HG03108 (cell line): ENCODE measurements around the gene BOK.
"Not testable (repeated sequence)": the region's sequence is repeated elsewhere in the genome, so short reads cannot be mapped to it uniquely, and the experiment has no call there.

Source experiments
- ATAC-seq: cut with Tn5 transposase; IDR thresholded peaks from one replicate; pipeline ENCODE4 v1.9.1; 2021; ENCODE audit warnings: moderate library complexity; ENCODE audit not compliant: unreplicated experiment

Gene BOK

DNA sequence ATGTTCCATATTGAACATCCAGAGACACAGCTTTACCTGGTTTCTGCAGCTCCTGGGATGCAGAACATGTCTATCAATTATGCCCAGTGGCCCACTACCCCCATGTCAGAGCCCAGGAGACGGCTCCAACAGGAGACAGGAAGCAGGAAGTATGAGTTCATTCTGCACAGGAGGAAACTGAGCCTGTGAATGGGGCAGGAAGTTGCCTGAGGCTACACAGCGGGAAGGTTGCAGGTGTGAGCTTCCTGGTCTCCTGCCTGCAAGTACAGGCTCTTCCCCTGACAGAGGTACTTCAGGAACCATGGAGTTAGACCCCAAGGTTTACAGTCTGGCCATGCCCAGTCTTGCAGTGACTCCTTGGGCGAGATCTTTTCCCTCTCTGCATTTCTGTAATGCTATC lies 2.8 kb upstream of the BOK start:
- ATAC-seq = no peak

DNA sequence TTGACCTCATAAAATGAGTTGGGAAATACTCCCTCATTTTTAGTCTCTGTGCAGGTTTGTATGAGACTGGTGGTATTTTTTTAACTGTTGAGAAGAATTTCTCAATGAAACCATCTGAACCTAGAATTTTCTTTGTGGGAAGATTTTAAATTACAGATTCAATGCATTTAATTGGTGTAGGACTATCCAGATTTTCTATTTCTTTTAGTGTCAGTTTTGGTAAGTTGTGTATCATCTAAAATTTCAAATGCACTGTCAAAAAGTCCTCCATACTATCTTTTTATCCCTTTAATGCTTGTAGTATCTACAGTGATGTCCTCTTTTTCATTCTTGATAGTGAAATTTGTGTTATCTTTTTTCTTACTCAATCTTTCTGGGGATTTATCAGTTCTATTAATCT lies 1.8 kb upstream of the BOK start:
- ATAC-seq = no peak

DNA sequence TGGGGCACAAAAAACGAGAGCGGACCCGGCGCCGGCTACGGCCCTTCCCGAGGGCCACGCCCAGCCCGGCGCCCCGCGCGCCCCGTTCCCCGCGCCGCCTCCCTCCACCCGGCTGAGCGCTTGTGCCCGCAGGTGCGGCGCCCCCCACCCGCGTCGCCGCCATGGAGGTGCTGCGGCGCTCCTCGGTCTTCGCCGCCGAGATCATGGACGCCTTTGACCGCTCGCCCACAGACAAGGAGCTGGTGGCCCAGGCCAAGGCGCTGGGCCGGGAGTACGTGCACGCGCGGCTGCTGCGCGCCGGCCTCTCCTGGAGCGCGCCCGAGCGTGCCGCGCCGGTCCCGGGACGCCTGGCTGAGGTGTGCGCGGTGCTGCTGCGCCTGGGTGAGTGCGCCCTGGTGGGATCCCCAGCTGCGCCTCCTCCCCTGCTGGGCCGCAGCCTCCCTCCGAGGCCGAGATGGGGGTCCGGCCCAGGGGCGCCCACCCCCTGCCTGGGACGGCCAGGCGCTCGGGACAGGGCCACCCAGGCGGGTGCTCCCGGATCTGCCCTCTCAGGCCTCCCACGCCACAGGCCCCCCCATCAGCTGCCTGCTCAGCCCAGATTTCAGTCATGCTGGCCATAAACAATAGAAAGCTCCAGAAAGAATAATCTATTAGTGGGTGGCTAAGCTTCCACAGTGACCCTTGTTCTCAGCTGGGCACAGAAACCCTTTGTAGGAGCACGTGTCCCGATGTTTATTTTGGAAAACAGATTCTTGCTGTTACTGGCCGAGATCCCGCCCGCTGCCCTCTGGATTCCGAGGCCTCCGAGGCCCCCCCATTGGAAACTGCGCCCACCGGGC lies 997 bp downstream of the BOK start:
- ATAC-seq = no peak

DNA sequence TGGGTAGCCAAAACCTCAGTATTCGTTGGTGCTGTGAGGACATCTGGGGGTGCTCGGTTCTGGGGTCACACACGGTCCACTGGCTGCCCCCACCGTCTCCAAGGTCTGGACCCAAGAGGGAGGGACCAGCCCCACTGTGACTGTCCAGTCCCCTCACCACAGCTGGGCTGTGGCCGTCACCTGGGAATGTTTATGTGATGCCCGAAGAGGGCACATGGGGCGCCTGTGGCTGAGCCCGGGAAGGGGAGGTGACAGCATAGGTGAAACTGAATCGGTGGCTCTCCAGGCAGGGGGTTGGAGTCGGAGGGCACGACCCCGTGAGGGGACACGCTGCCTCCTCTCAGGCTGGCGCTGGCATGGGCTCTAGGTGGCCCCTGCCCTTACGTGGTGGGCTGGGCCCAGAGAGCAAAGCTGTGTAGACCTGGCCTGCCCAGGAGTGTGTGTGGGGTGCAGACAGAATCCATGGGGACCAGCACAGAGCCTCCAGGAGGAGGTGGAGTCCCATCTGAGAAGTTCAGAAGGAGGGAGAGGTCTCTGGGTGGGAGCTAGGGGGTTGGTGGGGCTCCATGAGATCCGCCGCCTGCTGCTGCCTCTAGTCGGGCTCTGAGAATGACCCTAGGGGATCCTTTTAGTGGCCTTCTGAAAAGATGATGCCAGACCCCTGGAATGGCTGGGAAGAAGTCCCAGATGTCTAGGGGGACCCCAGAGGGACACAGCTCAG lies 1.8 kb downstream of the BOK start:
- ATAC-seq = no peak

DNA sequence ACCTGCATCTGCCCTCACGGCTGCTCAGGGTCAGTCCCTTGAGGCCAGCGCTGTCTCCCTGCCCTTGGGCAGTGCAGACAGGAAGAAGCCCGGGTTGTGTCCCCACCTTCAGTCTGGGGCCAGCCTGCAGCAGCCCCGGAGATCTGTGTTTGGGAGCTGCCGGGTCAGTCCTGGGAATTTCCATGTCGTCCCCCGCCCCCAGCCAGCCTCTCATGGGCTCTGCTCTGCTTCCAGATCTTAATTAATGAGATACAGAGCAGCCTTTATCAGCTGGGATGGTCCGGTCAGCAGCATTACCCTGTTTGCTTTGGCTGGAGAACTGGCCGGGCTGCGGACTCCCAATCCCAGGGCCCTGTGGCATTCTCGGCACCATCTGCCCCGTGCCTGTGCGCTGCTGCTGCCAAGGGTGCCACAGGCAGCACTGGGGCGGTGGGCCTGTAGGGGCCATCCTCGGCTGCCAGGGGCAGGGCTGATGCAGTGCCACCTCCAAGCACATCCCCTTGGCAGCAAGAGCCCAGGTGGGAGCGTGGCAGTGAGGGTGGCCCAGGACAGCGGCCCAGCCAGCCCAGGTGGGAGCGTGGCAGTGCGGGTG lies 2.4 kb downstream of the BOK start:
- ATAC-seq = no peak

DNA sequence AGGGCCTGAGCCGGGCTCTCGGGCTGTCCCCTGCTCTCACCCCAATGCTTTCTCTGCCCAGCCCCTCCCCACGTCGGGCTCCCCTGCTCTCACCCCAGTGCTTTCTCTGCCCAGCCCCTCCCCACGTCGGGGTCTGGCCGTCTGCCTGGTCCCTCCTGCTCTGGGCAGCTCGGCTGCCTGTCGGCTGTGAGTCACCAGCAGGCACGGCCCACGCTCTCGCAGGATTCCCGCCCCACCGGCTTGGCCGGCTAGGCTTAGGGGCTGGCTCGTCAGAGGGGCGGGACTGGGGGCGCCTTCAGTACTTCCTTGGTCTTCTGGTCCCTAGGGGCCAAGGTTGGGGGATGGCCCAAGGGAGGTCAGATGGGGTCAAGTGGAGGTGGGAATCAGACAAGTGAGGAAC lies 3.3 kb downstream of the BOK start:
- ATAC-seq = no peak

DNA sequence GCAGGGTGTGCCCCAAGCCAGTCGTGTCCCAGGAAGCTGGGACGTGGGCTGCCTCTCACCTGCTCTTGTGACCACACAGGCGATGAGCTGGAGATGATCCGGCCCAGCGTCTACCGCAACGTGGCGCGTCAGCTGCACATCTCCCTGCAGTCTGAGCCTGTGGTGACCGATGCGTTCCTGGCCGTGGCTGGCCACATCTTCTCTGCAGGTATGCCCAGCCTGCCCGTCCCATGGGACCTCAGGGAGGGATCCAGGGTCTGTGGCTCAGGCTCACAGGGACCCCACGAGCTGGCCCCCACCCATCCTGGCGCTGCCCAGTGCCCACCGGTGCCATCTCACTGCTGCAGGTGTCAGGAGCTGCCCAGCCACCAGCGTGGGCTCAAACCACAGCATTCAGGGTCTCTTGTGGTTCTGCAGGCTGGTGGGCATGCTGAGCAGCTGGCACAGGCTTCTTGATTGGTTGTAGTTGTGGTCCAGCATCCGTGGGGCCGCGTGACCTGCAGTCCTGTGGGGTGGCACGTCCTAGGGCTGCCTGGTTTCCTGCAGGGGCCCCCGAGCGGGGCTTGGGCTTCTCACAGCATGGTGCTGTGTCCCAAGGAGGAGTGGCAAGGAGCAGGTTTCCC lies 3.8 kb downstream of the BOK start:
- no peak for ATAC-seq

DNA sequence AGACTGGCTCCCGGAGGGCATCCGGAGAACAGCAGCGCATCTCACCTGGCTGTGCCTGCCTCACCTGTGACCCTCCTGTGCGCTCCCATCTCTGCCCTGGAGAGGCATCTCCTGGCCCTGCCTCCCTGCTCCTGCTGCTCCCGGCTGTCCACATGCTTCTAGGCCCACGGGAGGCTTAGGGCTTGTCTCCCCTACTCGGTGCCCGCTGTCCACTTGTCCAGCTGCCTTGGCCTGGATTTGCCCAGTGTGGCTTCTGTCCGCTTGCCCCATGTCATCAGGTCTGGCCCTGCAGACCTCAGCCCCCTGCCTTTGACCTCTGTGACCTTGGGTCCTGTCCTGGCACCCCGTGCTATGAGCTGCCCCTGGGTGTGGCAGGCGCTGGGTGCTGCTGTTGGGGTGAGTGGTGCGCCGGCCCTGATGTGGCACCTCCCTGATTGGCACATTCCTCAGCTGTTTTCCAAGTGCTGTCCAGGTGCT lies 4.5 kb downstream of the BOK start:
- ATAC-seq = no peak

DNA sequence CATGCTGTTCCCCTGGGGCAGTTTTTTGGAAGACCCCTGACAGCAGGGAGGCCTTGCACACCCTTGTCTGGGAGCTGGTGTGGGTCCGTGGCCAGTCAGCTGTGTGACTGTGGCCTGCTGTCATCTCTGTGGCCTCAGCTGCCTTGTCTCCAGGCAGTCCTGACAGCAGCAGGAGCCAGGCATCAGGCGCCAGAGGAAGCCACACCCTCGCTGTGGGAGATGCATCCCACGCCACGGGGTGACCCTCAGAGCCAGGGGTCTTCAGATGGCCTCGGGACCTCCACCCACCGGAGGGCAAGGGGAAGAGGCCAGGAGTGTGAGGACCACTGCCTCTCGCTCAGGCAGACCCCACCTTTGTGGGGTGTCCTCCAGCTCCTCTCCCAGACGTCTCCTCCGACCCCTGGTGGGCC lies 5.0 kb downstream of the BOK start:
- ATAC-seq = no peak

DNA sequence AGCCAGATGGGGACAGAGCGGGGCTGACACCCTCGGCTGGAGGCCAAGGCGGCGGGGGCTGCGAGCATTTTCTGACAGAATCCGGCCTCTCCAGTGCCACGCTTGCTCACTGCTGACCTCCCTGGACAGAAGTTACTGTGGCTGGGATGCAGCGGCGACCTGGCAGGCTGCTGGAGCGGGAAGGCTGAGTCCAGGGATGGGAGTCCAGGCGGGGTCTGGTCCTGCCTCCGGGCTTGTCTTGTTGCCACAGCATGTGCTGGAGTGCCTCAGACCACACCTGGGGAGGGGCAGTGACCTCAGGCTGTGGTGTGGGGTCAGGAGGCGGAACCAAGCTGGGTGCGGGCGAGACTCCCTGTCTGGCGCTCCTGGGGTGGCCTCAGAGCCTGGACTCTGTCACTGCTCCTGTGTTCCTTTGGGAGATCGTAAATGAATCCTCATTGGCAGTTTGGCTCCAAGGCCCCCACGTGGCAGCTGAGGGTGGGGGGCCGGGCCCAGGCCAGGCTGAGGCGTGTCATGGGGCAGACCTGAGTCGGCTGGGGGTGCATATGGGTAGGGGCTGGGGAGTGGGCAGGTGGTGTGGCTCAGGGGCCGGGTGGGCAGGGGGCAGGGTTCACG lies 5.5 kb downstream of the BOK start:
- ATAC-seq = no peak

DNA sequence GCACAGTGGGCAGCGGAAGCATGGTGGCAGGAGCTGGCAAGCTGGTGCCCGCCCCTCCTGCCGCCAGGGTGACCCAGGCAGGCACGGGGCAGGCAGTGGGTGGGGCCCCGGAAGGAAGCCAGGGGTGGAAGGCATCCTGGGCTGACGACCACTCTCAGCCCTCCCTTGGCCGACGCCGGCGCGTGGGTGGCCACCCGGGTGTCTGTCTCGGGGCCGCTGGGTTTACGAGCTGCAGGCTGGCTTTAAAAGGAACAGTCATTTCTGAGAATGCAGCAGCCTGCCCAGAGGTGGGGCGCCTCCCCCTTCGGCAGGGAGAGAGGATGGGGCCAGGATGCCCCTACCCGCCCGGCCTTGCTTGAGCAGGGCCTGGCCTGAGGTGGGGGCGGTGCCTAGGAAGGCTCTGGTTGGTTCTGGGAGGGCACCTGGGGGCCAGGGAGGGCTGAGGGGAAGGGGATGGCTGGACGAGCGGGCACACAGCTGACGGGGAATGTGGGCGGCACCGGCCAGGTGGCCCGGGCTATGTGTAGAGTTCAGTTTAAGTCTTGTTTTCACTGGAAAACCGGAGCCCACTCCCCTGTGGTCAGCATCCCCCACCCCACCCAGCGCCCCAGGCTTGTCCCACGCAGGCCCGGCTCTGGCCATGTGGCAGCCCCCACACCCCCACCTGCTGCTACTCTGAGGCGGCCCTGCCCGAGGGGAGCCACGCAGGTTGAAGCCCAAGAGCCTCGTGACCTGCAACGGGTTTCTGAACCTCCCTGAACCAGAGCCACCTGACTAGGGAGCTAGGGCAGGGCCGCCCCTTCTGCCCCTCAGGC lies 6.3 kb downstream of the BOK start:
- ATAC-seq = no peak

DNA sequence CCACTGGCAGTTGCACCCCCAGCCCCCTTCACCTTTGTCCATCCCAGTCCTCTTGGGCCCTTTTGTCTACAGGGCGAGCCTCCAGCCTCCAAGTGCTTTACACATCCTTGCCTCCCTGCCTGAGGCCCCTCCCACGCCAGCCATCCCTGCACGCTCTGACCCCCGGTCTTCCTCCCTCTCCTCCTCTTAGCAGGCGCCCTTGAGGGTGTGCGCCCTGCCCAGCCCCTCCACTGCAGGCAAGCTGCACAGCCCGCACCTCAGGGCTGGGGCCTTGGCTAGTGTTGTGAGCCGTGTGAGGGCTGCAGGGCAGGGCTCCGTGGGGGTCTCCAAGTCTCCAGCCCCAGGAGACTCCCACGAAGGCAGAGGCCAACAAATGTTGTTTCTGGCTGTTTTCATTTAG lies 6.9 kb downstream of the BOK start:
- ATAC-seq = no peak

DNA sequence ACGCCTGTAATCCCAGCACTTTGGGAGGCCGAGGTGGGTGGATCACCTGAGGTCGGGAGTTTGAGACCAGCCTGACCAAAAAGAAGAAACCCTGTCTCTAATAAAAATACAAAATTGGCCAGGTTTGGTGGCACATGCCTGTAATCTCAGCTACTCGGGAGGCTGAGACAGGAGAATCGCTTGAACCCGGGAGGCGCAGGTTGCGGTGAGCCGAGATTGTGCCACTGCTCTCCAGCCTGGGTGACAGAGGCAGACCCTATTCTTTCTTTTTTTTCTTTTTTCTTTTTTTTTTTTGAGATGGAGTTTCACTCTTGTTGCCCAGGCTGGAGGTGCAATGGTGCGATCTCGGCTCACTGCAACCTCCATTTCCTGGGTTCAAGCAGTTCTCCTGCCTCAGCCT lies 7.5 kb downstream of the BOK start:
- ATAC-seq = not testable (repeated sequence)

DNA sequence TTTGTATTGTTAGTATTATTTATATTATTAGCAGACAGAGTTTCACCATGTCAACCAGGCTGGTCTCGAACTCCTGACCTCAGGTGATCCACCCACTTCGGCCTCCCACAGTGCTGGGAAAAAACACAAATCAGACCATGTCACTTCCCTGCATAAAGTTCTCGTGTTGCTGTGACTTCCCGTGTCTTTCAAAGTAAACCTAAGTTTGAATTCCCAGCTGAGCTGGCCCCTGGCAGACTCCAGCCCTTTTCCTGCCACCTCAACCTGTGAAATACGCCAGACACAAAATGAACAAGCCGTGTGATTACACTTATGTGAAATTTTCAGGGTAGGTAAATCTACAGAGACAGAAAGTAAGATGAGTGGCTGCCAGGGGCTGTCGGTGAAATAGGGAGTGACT lies 7.9 kb downstream of the BOK start:
- no peak for ATAC-seq

DNA sequence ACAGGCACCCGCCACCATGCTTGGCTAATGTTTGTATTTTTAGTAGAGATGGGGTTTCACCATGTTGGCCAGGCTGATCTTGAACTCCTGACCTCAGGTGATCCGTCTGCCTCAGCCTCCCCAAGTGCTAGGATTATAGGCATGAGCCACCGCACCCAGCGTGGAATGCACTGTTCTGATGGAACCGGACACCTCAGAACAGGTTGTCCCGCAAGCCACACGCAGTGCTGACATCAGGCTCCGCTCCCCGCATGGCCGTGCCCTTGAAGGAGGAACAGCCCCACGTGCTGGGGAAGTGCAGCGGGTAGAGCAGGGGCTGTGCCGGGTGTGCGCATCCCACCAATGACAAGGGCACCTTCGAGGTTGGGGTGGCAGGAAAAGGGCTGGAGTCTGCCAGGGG lies 8.7 kb downstream of the BOK start:
- not testable (repeated sequence) for ATAC-seq

DNA sequence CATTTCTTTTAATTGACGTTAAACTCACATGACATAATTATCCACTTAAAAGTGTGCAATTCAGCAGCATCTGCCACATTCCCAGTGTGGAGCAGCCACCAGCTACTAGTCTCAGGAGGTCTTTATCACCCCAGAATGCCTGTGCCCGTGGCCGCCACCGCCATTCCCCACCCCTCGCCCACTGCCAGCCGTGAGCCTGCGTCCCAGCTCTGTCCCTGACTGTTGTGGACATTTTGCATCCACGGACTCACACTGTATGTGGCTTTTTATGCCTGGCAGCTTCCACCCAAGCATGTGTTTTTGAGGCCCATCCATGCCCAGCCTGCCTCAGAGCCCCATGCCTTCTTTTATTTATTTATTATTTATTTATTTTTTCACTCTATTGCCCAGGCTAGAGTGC lies 9.2 kb downstream of the BOK start:
- ATAC-seq = no peak

DNA sequence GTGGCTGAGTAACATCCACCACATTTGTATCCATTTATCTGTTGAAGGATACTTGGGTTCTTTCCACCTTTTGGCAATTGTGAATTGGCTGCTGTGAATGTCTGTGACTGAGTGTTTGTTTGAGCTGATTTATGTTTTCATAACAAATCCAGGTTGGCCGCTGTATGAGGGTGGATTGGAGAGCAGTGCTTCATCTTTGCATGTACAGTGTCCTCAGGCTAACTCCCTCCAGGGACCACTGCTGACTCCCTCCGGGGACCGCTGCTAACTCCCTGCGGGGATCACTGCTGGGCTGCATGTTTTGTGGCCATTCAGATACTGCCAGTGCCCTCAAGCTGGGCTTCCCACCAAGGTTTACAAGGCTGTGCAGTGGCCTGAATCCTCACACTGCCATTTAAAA lies 10.2 kb downstream of the BOK start:
- ATAC-seq = no peak

DNA sequence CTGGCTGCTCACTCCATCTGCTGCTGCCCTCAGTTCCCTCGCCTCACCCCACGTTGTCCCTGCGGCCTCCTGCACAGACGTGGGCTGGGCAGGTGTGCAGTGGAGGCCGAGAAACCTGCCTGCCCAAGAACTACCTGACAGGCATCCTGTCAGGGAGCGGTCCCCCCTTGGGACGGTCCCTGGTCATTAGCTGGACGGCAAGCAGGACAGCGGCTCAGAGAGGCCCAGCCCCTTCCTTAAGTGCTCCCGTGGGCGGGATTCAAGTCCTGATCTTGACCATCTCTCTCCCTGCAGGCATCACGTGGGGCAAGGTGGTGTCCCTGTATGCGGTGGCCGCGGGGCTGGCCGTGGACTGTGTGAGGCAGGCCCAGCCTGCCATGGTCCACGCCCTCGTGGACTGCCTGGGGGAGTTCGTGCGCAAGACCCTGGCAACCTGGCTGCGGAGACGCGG lies 11.3 kb downstream of the BOK start:
- no peak for ATAC-seq

DNA sequence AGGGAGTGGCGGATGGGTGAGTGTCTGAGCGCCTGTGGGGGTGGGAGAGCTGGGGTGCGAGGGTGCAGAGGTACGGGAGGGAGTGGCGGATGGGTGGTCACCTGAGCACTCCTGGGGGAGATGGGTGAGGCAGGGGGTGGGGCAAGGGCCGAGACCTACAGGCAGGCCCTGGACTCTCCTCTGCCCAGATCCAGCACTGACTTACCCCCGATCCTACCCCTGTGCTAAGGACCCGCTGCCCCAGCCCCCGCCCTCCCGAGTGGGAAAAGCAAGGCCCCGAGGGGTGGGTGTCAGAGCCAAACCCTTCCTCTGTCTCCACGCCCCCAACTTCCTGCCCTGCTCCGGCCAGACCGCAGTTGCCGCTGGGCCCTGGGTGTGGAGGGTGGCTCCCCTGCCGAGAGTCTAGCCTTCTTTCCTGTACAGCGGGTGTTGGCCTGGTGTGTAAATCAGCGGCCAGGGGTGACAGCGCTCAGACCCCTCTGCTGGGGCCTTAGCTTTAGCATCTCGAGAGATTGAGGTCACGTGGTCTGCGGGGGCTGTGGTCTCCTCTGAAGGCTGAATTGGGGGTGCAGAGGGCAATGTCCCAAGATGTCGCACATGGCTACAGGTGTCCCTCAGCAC lies 12.5 kb downstream of the BOK start:
- no peak for ATAC-seq
